K562 (cell line): ENCODE results near the gene TIGAR. TPM values are rescaled to one million over a fixed set of nuclear protein-coding genes. Genes with fewer than 3 reads are reported as not detected.

ENCODE experiments used
- ATAC-seq: fragments of 200-7000 bp; cut with Tn5 transposase; 3 replicates; pipeline ENCODE4 v1.9.1; 2020; ENCODE audit warnings: moderate library complexity
- BruUV-seq: library from RNA; stranded (reverse); fragments of 400-500 nt; replicated peaks from 2 replicates; lab custom pipeline; 2021; lab: Mats Ljungman, UMichigan
- CTCF ChIA-PET: fragments of 300-600 bp; formaldehyde crosslinking; extraction: SDS; loops from one replicate; lab custom pipeline; 2021; ENCODE audit warnings: low intra/inter-chr PET ratio; lab: Yijun Ruan, JAX
- POLR2A ChIA-PET: fragments of 300-600, 350-650 bp; sonication (Branson Sonifier 250); formaldehyde crosslinking; extraction: SDS; loops from one replicate; lab custom pipeline; 2021; ENCODE audit warnings: antibody characterized with exemption, inconsistent platforms; lab: Yijun Ruan, JAX
- DNase-seq, 4 experiments: peaks; one replicate each; pipeline versions ENCODE4 v3.0.0 to v3.0.0-alpha.2; 2011 to 2018; ENCODE audit warnings: low spot score in 3 of 4, mixed read lengths in 3 of 4; ENCODE audit errors: extremely low read depth in 1 of 4
- FAIRE-seq: peaks from 2 replicates; lab custom pipeline; 2011; peaks lifted over from hg19 to GRCh38; lab: Jason Lieb, UNC
- H2AFZ ChIP-seq: 2 replicates; pipeline ENCODE4 v1.6.0; 2011; ENCODE audit warnings: low read depth, low read length, control low read depth, inconsistent platforms
- H3K27ac ChIP-seq: fragments of 200-600 bp; 3 replicates; pipeline ENCODE4 v1.8.0; 2011; ENCODE audit warnings: low read depth, mild to moderate bottlenecking, control low read depth, inconsistent platforms, low read length, moderate library complexity, mixed read lengths; ENCODE audit errors: extremely low read depth
- H3K27me3 ChIP-seq, 2 experiments: fragments of 300-600 bp in 1 of 2; 2 replicates in 1 of 2; 3 replicates in 1 of 2; pipeline versions ENCODE4 v1.6.0 to v1.8.0; 2011; ENCODE audit warnings: inconsistent platforms in 2 of 2, low read length in 2 of 2, mild to moderate bottlenecking in 1 of 2, mixed read lengths in 1 of 2, moderate library complexity in 1 of 2; ENCODE audit not compliant: control insufficient read depth in 2 of 2, insufficient read depth in 2 of 2
- H3K36me3 ChIP-seq: fragments of 300-600 bp; 3 replicates; pipeline ENCODE4 v1.8.0; 2011; ENCODE audit warnings: mild to moderate bottlenecking, low read length, inconsistent platforms; ENCODE audit not compliant: control insufficient read depth, insufficient read depth
- H3K4me1 ChIP-seq, 2 experiments: fragments of 200-600 bp in 1 of 2; replicated peaks in 1 of 2; 2 replicates in 1 of 2; 3 replicates in 1 of 2; pipeline versions ENCODE4 v1.5.1 to v1.8.0; 2011; ENCODE audit warnings: inconsistent platforms in 2 of 2, low read length in 2 of 2, mild to moderate bottlenecking in 1 of 2, mixed read lengths in 1 of 2, moderate library complexity in 1 of 2; ENCODE audit not compliant: control insufficient read depth in 2 of 2, insufficient read depth in 2 of 2
- H3K4me2 ChIP-seq: 2 replicates; pipeline ENCODE4 v1.6.1; 2011; ENCODE audit warnings: low read length, control low read depth, inconsistent platforms, mixed read lengths; ENCODE audit not compliant: insufficient read depth
- H3K4me3 ChIP-seq: fragments of 200-600 bp; sonication (generic), shearing (Covaris generic); 2 replicates; pipeline ENCODE4 v1.5.1; 2016; ENCODE audit warnings: control low read depth, inconsistent platforms
- H3K79me2 ChIP-seq: fragments of 200-600 bp; 3 replicates; pipeline ENCODE4 v1.8.0; 2011; ENCODE audit warnings: low read length, inconsistent platforms; ENCODE audit not compliant: control insufficient read depth, insufficient read depth
- H3K9ac ChIP-seq, 2 experiments: 2 replicates each; pipeline versions ENCODE4 v1.6.0 to v1.6.1; 2011; ENCODE audit warnings: low read depth in 2 of 2, low read length in 2 of 2, control low read depth in 1 of 2, inconsistent platforms in 1 of 2, mild to moderate bottlenecking in 1 of 2, mixed read lengths in 1 of 2; ENCODE audit not compliant: insufficient read depth in 1 of 2
- H3K9me1 ChIP-seq: one replicate; pipeline ENCODE4 v1.6.0; 2011; ENCODE audit warnings: inconsistent platforms, mild to moderate bottlenecking, low read length, moderate library complexity; ENCODE audit not compliant: control insufficient read depth, insufficient read depth
- H3K9me3 ChIP-seq: replicated peaks from 2 replicates; pipeline ENCODE4 v1.5.1; 2011; ENCODE audit warnings: low read depth, low read length, inconsistent platforms; ENCODE audit not compliant: control insufficient read depth, insufficient read depth
- H4K20me1 ChIP-seq: replicated peaks from 2 replicates; pipeline ENCODE4 v1.6.1; 2011; ENCODE audit warnings: low read length, inconsistent platforms, mixed read lengths; ENCODE audit not compliant: control insufficient read depth, insufficient read depth
- ARID1B ChIP-seq: fragments of 450-650 bp; IDR thresholded peaks from 2 replicates; pipeline ENCODE4 v1.6.1; 2016; ENCODE audit warnings: antibody characterized with exemption, mild to moderate bottlenecking, inconsistent platforms
- BRF2 ChIP-seq: IDR thresholded peaks from 3 replicates; pipeline ENCODE4 v1.6.1; 2011; ENCODE audit warnings: borderline replicate concordance, mild to moderate bottlenecking; ENCODE audit not compliant: insufficient read length, insufficient read depth
- E2F3 ChIP-seq: fragments of 250-450 bp; sonication (Bioruptor Pico); IDR thresholded peaks from 2 replicates; pipeline ENCODE4 v1.4.0; 2020; ENCODE audit warnings: mild to moderate bottlenecking
- RBM22 ChIP-seq: fragments of 200-400 bp; formaldehyde crosslinking; IDR thresholded peaks from 2 replicates; pipeline ENCODE4 v1.6.1; 2018; ENCODE audit warnings: low read length, low read depth; ENCODE audit not compliant: poor library complexity, severe bottlenecking
- SOX6 ChIP-seq: fragments of 450-650 bp; IDR thresholded peaks from 2 replicates; pipeline ENCODE4 v1.6.1; 2014; ENCODE audit warnings: mild to moderate bottlenecking
- TAL1 ChIP-seq: fragments of 450-650 bp; IDR thresholded peaks from 2 replicates; pipeline ENCODE4 v1.6.1; 2016; ENCODE audit warnings: mild to moderate bottlenecking
- ZBTB7A ChIP-seq: IDR thresholded peaks from 2 replicates; pipeline ENCODE4 v1.6.1; 2011; ENCODE audit warnings: low read depth, mild to moderate bottlenecking, low read length, moderate library complexity, borderline replicate concordance; ENCODE audit not compliant: control insufficient read depth
- ZNF431 ChIP-seq: sonication (generic); formaldehyde crosslinking; IDR thresholded peaks from 2 replicates; pipeline ENCODE4 v1.8.0; 2022; ENCODE audit warnings: mild to moderate bottlenecking, missing genetic modification reagents
- WGBS: fragments of 100-300 bp; shearing (Covaris generic); methylation state at CpG from one replicate; pipeline ENCODE4 v1.1.6; 2016; ENCODE audit warnings: low coverage, mixed read lengths; ENCODE audit not compliant: insufficient coverage; ENCODE audit errors: missing lambda C conversion rate; 5-methylcytosine and 5-hydroxymethylcytosine counted together
- in situ Hi-C: fragments of 300-500 bp; cut with MboI; formaldehyde crosslinking; loops from 4 replicates; pipeline ENCODE4 v1.15.0; 2018; ENCODE audit warnings: inconsistent platforms, mixed read lengths
- intact Hi-C: fragments of 100-400 bp; cut with micrococcal nuclease; formaldehyde crosslinking; loops from 2 replicates; pipeline ENCODE4 v1.14.2; 2022
- polyA plus RNA-seq, 8 experiments: library from polyadenylated mRNA; depleted of rRNA in 4 of 8; stranded (reverse) in 5 of 8; unstranded in 3 of 8; fragments of >200 nt; fragmentation: Nextera tagmentation in 2 of 8; fragmentation: Illumina TruSeq in 1 of 8; extraction: Ambion mirVana in 2 of 8; extraction: Trizol in 1 of 8; gene quantifications; 2 replicates each; pipeline versions ENCODE4 v1.2.1 to v1.2.3, GENCODE V29; 2011 to 2014; ENCODE audit warnings: inconsistent platforms in 1 of 8, missing spikeins in 1 of 8
- total RNA-seq, 7 experiments: library from RNA; depleted of rRNA in 6 of 7; stranded (reverse); fragments of >200 nt in 6 of 7; fragmentation: Illumina TruSeq in 2 of 7; extraction: Trizol in 2 of 7; gene quantifications; 2 replicates each; pipeline versions ENCODE4 v1.2.1 to v1.2.3, GENCODE V29; 2011 to 2021; ENCODE audit warnings: low replicate concordance in 1 of 7
- TF ChIP-seq, protein P1 (sequence below): fragments of 450-650 bp; IDR thresholded peaks from 2 replicates; pipeline ENCODE4 v1.7.1; 2018; ENCODE audit warnings: mild to moderate bottlenecking, low read depth; ENCODE audit not compliant: partially characterized antibody
- TF ChIP-seq, protein P2 (sequence below): fragments of 250-450 bp; sonication (Bioruptor Pico); IDR thresholded peaks from 2 replicates; pipeline ENCODE4 v1.4.0; 2020; ENCODE audit warnings: mild to moderate bottlenecking, moderate library complexity, borderline replicate concordance
- TF ChIP-seq, protein P3 (sequence below): fragments of 200-800 bp; sonication (Bioruptor generic); IDR thresholded peaks from 2 replicates; pipeline ENCODE4 v1.6.1; 2016; ENCODE audit warnings: missing genetic modification characterization, missing compliant biosample characterization

Gene TIGAR
- total and polyA plus RNA-seq, 9 of the 15 experiments (the other 6 are each of a cell fraction or from before 2014, with no cell fraction given) = 0.11 to 1.0 (median 0.53) TPM; not detected in 2

DNA sequence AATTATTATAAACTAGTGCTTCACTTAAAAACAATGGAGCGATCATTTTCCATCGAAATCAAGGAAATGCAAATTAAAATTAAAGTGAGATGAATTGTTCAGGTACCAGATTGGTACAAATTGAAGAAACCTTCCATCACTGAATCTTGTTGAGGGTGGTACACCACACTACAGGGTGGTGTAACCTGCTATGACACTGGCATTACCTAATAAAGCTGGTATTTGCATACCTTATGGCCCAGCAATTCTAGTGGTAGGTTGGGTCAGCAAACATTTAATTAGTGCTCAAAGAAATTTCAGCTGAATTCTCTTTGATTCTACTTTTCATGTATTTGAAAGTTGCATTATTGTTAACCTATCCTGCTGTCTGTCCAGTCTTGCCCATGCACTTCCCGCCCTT, 9.2 kb downstream of the TIGAR start:
- ATAC-seq = no peak
- H3K79me2 ChIP-seq = no peaks in the 10 kb centered on the region
- no peak overlapping the region for H3K4me3 ChIP-seq
- POLR2A ChIA-PET = no interaction called here
- no peak for DNase-seq
- H3K9me1 ChIP-seq = no peaks in the 10 kb centered on the region
- H4K20me1 ChIP-seq = no peaks in the 10 kb centered on the region
- H3K27ac ChIP-seq = no peak overlapping the region
- no TSS peak for BruUV-seq
- in situ Hi-C loops = no loop called here
- 19% methylated on average over 3 of the region's 3 CpGs for WGBS
- no peak overlapping the region for H2AFZ ChIP-seq
- no peak overlapping the region for H3K4me2 ChIP-seq
- CTCF ChIA-PET = no interaction called here
- no peaks in the 10 kb centered on the region for H3K36me3 ChIP-seq
- H3K9ac ChIP-seq = no peak overlapping the region
- no peaks in the 10 kb centered on the region for H3K9me3 ChIP-seq
- no peaks in the 10 kb centered on the region for H3K27me3 ChIP-seq
- intact Hi-C loops = no loop called here
- H3K4me1 ChIP-seq = no peaks in the 10 kb centered on the region
- FAIRE-seq = no peak
- no peak for TF ChIP-seq RBM22
- TF ChIP-seq, protein P1, sequence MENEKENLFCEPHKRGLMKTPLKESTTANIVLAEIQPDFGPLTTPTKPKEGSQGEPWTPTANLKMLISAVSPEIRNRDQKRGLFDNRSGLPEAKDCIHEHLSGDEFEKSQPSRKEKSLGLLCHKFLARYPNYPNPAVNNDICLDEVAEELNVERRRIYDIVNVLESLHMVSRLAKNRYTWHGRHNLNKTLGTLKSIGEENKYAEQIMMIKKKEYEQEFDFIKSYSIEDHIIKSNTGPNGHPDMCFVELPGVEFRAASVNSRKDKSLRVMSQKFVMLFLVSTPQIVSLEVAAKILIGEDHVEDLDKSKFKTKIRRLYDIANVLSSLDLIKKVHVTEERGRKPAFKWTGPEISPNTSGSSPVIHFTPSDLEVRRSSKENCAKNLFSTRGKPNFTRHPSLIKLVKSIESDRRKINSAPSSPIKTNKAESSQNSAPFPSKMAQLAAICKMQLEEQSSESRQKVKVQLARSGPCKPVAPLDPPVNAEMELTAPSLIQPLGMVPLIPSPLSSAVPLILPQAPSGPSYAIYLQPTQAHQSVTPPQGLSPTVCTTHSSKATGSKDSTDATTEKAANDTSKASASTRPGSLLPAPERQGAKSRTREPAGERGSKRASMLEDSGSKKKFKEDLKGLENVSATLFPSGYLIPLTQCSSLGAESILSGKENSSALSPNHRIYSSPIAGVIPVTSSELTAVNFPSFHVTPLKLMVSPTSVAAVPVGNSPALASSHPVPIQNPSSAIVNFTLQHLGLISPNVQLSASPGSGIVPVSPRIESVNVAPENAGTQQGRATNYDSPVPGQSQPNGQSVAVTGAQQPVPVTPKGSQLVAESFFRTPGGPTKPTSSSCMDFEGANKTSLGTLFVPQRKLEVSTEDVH = no peak
- TF ChIP-seq ARID1B = no peak
- no peak for TF ChIP-seq TAL1
- TF ChIP-seq SOX6 = no peak
- TF ChIP-seq BRF2 = no peak
- TF ChIP-seq, protein P2, sequence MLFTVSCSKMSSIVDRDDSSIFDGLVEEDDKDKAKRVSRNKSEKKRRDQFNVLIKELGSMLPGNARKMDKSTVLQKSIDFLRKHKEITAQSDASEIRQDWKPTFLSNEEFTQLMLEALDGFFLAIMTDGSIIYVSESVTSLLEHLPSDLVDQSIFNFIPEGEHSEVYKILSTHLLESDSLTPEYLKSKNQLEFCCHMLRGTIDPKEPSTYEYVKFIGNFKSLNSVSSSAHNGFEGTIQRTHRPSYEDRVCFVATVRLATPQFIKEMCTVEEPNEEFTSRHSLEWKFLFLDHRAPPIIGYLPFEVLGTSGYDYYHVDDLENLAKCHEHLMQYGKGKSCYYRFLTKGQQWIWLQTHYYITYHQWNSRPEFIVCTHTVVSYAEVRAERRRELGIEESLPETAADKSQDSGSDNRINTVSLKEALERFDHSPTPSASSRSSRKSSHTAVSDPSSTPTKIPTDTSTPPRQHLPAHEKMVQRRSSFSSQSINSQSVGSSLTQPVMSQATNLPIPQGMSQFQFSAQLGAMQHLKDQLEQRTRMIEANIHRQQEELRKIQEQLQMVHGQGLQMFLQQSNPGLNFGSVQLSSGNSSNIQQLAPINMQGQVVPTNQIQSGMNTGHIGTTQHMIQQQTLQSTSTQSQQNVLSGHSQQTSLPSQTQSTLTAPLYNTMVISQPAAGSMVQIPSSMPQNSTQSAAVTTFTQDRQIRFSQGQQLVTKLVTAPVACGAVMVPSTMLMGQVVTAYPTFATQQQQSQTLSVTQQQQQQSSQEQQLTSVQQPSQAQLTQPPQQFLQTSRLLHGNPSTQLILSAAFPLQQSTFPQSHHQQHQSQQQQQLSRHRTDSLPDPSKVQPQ (CRISPR knock-in tag) = no peak
- TF ChIP-seq, protein P3, sequence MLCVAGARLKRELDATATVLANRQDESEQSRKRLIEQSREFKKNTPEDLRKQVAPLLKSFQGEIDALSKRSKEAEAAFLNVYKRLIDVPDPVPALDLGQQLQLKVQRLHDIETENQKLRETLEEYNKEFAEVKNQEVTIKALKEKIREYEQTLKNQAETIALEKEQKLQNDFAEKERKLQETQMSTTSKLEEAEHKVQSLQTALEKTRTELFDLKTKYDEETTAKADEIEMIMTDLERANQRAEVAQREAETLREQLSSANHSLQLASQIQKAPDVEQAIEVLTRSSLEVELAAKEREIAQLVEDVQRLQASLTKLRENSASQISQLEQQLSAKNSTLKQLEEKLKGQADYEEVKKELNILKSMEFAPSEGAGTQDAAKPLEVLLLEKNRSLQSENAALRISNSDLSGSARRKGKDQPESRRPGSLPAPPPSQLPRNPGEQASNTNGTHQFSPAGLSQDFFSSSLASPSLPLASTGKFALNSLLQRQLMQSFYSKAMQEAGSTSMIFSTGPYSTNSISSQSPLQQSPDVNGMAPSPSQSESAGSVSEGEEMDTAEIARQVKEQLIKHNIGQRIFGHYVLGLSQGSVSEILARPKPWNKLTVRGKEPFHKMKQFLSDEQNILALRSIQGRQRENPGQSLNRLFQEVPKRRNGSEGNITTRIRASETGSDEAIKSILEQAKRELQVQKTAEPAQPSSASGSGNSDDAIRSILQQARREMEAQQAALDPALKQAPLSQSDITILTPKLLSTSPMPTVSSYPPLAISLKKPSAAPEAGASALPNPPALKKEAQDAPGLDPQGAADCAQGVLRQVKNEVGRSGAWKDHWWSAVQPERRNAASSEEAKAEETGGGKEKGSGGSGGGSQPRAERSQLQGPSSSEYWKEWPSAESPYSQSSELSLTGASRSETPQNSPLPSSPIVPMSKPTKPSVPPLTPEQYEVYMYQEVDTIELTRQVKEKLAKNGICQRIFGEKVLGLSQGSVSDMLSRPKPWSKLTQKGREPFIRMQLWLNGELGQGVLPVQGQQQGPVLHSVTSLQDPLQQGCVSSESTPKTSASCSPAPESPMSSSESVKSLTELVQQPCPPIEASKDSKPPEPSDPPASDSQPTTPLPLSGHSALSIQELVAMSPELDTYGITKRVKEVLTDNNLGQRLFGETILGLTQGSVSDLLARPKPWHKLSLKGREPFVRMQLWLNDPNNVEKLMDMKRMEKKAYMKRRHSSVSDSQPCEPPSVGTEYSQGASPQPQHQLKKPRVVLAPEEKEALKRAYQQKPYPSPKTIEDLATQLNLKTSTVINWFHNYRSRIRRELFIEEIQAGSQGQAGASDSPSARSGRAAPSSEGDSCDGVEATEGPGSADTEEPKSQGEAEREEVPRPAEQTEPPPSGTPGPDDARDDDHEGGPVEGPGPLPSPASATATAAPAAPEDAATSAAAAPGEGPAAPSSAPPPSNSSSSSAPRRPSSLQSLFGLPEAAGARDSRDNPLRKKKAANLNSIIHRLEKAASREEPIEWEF (CRISPR knock-in tag) = no peak
- TF ChIP-seq ZNF431 (CRISPR knock-in tag) = no peak
- no peak for TF ChIP-seq E2F3 (CRISPR knock-in tag)
- no peak for TF ChIP-seq ZBTB7A
